Skeletal muscle cell (primary cell): Measurements from ENCODE around the gene UBA5.

Source experiments
- DNase-seq: peaks from one replicate; pipeline ENCODE4 v3.0.0-alpha.2; 2010; ENCODE audit warnings: low read depth
- H3K4me3 ChIP-seq: 2 replicates; pipeline ENCODE4 v1.5.1; 2011; ENCODE audit warnings: low read depth, mild to moderate bottlenecking, control low read depth, low read length, moderate library complexity

UBA5 gene

DNA sequence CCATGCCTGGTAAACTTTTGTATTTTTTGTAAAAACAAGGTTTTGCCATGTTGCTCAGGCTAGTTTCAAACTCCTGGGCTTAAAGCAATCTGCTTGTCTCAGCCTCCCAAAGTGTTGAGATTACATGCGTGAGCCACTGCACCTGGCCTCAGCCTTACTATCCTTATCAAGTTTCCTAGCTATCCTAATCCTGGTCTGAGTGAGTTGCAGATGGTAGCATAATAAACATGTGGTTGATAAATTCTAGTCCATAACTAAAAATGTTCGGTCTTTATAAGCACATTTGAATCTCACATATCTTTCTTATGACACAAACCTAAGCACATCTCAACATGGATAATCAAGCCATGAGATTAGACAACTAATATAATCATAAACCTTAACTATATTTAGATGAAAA is 43.6 kb downstream of the UBA5 start:
- DNase-seq, result no peak
- H3K4me3 ChIP-seq, result no peak overlapping the region

DNA sequence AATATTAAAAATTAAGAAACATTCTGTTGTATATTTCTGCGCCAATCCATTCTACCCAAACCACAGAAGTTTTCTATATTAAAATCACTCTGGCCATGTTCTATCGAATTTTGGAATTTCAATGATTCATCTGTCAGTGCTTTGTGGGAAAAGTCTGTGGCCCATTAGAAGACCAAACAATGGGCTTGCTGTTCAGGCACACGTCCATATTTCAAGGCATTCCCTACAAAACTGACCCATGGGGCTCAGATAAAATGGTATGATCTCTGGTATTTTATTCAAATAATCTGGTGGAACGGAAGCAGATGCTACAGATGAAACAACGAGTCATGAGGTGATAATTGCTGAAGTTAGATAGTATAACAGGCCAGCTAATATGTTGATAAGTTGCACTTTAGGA is 49.6 kb downstream of the UBA5 start:
- DNase-seq, result no peak
- H3K4me3 ChIP-seq, result no peak overlapping the region

DNA sequence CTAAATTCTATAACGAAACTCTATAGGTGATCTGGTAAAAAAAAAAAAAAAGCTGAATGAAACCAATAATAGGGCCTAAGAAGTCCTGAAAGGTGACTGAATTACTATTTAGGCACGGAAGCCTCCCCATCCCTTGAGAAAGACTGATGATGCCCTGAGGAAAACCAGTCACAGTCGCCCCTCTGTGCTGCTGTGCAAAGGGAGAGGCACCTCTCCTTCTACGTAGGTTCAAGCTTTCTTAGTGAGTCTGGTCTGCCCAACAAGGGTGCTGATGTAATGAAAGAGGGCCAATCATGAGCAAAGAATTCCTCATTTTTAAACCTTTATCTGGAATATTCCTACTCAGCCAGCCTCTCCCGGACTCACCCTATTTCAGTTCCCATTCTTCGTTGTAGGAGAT is 50.2 kb downstream of the UBA5 start:
- H3K4me3 ChIP-seq, result no peak overlapping the region

DNA sequence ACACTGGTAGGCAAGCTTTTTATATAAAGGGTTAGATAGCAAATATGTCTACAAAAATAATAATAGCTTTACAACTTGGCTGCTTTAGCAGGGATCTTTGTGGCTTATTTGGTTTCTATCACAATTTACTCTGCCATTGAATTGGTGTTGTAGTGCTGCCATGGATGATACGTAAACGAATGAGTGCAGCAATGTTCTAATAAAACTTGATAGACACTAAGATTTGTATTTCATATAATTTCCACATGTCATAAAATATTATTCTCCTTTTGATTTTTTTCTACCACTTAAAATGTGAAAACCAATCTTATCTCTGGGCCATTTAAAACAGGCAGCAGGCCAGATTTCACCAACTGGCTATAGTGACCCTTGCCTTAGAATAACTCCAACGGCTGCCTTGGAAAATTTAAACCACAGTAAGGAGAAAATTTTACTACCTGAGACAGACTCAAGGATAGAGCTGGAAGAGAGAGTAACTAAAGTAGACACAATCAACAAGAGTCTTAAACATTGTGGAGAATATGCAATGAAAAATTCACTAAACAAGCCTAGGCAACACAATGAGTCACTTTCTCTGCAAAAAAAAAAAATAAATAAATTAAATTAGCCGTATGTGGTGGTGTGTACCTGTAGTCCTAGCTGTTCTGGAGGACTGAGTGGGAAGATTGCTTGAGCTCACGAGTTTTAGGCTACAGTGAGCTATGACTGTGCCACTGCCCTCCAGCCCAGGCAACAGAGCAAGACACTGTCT is 54.0 kb downstream of the UBA5 start:
- no peak overlapping the region for H3K4me3 ChIP-seq
- no peak for DNase-seq

More for the DNA sequence above, 50.2 kb downstream of the UBA5 start:
- no peak for DNase-seq

DNA sequence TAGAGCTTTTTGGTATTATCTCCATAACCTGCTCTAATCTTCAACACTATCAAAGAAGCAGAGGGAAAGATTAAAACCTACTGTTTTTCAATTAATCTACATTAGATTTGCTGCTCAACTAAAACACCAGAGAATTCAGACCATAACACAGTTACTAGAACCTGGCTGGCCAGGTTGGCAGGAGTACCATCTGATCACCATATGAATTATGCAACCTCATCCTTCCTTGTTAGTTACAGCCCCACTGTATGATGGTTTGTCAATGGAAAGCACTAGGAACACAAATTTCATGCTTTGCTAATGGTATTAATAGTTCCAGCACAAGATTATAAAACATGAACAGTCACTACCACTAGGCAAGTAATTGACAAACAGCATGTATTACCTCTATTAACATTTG is 56.2 kb downstream of the UBA5 start:
- H3K4me3 ChIP-seq, result no peak overlapping the region
- no peak for DNase-seq

DNA sequence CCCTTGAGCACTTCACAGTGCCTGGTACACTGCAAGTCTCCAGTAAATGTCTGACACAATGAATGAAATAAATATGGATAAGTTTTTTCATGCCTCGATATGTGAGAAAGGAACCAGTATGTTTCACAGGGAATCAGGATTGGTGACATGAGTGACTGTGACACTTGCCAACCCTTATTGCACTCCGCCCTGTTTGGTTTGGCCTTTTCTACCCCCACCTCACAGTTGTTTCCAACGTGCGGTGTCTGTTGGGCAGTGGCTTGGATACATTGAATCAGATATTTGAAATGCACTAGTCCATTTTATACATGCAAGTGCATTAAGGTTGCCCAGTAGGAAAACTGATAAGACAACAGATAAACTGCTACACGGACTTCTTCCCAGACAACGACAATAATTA is 60.1 kb downstream of the UBA5 start:
- no peak overlapping the region for H3K4me3 ChIP-seq

DNA sequence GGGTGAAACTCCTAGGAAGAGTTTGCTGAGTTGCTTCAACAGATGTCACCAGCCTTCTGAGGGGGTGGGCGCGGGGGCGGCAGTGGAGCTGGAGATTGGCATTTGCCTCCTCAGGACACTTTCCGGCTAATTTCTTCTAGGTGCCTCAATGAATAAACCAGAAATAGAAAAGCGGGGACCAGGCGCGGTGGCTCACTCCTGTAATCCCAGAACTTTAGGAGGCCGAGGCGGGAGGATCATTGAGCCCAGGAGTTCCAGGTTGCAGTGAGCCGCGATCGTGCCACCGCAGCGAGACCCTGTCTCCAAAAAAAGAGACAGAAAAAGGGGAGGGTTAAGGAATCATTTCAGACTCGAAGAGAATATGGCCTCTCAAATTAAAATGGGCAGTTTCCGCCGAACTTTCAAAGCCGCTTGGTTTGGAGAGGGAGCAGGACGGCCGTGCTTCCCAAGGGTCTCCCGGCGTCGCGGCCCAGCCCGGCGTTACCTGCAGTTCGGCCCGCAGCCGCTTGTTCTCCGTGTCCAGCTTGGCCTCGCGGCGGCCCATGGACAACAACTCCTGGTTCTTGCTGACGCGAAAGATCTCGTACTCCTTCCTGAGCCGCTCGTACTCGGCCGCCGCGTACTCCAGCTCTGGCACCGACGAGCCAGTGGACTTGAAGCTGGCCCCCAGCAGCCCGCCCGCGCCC is 61.5 kb downstream of the UBA5 start:
- H3K4me3 ChIP-seq, result peak overlapping the region; percentile 75
- DNase-seq, result peak; percentile 12

More for the DNA sequence above, 60.1 kb downstream of the UBA5 start:
- DNase-seq, result no peak

DNA sequence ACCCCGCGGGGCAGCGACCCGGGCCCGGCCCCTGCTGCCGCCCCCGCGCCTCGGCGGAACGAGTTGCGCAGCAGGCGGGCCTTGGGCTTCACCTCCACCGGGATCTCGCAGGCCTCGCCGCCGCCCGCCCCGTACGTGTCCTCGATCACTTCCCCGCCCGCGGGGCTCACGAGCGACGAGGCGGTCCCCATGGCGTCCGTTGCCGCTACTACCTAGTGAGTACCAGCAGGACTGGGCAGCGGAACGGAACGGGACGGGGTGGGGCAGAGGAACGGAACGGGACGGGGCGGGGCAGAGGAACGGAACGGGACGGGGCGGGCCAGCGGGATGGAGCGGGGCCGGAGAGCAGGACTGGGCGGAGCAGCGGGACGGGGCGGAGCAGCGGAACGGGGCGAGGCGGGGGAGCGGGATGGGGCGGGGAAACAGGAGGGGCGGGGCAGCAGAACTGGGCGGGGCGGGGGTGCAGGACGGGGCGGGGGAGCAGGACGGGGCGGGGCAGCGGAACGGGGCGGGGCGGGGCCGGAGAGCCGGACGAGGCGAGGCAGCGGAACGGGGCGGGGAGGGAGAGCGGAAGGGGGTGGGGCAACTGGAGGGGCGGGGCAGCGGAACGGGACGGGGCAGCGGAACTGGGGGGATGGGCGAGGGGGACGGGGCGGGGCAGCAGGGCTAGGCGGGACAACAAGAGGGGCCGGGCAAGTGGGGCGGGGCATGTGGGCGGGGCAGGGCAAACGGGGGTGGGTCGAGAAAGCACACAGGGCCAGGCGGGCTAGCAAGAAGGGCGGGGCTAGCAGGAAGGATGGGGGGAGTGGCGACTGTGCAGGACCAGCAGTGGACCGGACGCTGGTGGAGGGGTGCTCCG is 62.3 kb downstream of the UBA5 start, which contains the start of gene NPHP3:
TSS of gene NPHP3 (minus strand) at position 245 of the 859 bp plus-strand sequence. CDS start at position 191, 54 bp downstream.
- peak within 1 kb of the TSS; percentile 75 for H3K4me3 ChIP-seq
- peak; percentile 95 for DNase-seq

DNA sequence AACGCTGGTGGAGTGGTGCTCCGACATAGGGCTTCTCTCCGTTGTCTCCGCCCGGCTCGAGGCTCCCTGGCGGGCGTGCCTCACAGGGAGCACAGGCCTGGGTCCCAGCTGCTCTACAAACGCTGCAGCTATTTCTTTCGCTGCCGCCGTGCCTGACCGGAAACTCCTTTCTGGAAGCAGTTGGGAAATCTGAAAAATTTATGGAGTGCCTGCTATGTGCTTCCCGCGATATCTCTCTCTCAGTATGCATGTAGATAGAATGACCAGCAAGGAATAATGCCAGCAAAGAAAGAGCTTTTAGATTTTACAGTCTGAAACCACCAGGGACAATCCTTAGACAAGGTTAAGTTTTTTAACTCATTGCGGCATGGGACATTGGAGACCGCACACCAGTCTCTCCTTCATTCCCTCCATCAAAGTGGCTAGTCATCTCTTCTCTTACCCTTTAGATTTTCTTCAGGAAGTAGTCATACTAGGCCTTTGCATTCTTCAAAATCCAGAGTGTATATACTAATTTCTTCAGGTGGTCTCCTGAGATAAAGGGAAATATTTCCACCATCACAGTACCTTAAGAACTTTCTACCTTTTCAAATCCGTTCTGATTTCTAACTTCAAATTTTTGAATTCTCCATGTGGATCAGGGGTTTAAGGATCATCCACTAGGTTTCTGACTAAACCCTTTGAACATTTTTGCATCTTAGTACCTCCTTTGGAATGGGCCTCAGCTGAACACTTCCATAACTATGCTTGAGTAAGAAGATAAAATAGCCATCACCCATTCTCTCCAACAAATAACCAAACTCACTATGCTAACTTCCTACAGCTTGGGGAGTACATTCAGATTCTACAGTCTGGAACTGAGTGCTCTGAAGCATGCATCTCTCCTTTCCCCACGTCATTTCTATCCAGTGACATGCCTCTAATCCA is 63.2 kb downstream of the UBA5 start:
- DNase-seq, result no peak
- H3K4me3 ChIP-seq, result peak overlapping the region; percentile 70

DNA sequence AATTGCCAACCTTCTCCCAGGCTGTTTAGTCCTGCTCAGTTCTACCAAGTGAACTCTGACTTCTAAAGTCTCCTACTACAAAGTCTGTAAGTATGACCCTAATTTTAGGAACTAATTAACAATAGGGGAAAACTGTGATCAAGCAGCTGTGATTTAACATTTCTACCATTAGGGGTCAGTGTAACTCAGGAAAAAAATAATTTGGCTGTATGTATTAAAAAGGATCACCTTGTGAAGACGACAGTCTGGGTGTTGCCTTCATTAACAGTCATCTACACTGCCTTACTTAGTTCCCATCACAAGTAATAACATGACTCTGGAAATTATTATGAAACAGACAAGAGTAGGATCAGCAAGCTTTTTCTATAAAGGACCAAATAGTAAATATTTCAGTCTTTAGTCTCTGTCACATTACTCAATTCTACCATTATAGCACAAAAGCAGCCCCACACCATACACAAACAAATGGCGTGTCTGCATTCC is 66.3 kb downstream of the UBA5 start:
- DNase-seq, result no peak
- H3K4me3 ChIP-seq, result no peak overlapping the region
